ENCODE results near the gene TFDP2.

TFDP2 gene

GRCh38 chr3:141963301-141963700 lies 186.0 kb downstream of the TFDP2 start:
- DNase-seq (ENCODE audit: low read depth in 2 of 2): no peak

GRCh38 chr3:141960731-141961130 lies 188.6 kb downstream of the TFDP2 start:
- no peak for DNase-seq (ENCODE audit: low read depth in 2 of 2)

GRCh38 chr3:141959589-141960554 lies 189.5 kb downstream of the TFDP2 start:
- DNase-seq (ENCODE audit: low read depth in 2 of 2): no peak

GRCh38 chr3:141955175-141955574 lies 194.2 kb downstream of the TFDP2 start:
- DNase-seq (ENCODE audit: low read depth in 2 of 2): no peak

GRCh38 chr3:141952611-141953010 lies 196.7 kb downstream of the TFDP2 start:
- DNase-seq (ENCODE audit: low read depth in 2 of 2): no peak

GRCh38 chr3:141950572-141951493 lies 198.5 kb downstream of the TFDP2 start:
- DNase-seq (ENCODE audit: low read depth in 2 of 2): no peak

- DNase-seq (ENCODE audit: low read depth in 2 of 2): no peak
These were observed 199.4 kb downstream of the TFDP2 start for GRCh38 chr3:141949972-141950371.

- no peak for DNase-seq (ENCODE audit: low read depth in 2 of 2)
These were observed 199.9 kb downstream of the TFDP2 start for GRCh38 chr3:141949399-141949798.

GRCh38 chr3:141945726-141946485 lies 203.4 kb downstream of the TFDP2 start:
- DNase-seq (ENCODE audit: low read depth in 2 of 2): no peak

- DNase-seq (ENCODE audit: low read depth in 2 of 2): no peak
These were observed 207.3 kb downstream of the TFDP2 start for GRCh38 chr3:141942006-141942405.

- no peak for DNase-seq (ENCODE audit: low read depth in 2 of 2)
These were observed 208.3 kb downstream of the TFDP2 start for GRCh38 chr3:141941093-141941492.

- peak; percentile 3 to 32 for DNase-seq (ENCODE audit: low read depth in 2 of 2)
These were observed 209.1 kb downstream of the TFDP2 start for GRCh38 chr3:141940194-141940776.

- DNase-seq (ENCODE audit: low read depth in 2 of 2): no peak
These were observed 209.6 kb downstream of the TFDP2 start for GRCh38 chr3:141939759-141940158.

GRCh38 chr3:141938011-141938500 lies 211.3 kb downstream of the TFDP2 start:
- DNase-seq (ENCODE audit: low read depth in 2 of 2): no peak

GRCh38 chr3:141934354-141934753 lies 215.0 kb downstream of the TFDP2 start:
- DNase-seq (ENCODE audit: low read depth in 2 of 2): no peak

GRCh38 chr3:141933421-141934300 lies 215.7 kb downstream of the TFDP2 start:
- DNase-seq (ENCODE audit: low read depth in 2 of 2): no peak

GRCh38 chr3:141930801-141931200 lies 218.5 kb downstream of the TFDP2 start:
- no peak for DNase-seq (ENCODE audit: low read depth in 2 of 2)

- DNase-seq (ENCODE audit: low read depth in 2 of 2): no peak
These were observed 219.9 kb downstream of the TFDP2 start for GRCh38 chr3:141929341-141929995.

- DNase-seq (ENCODE audit: low read depth in 2 of 2): no peak
These were observed 220.6 kb downstream of the TFDP2 start for GRCh38 chr3:141928631-141929270.

All from activated CD4-positive, alpha-beta T cell treated with anti-CD3 and anti-CD28 coated beads for 24 hours (primary cell).